K562 (cell line): Measurements from ENCODE around the gene LMBR1. TPM values are rescaled to one million over a fixed set of nuclear protein-coding genes. Genes with fewer than 3 reads are reported as not detected.
A peak's percentile ranks its signal among the peaks of the same experiment; 100 is the strongest.
"Not testable (repeated sequence)": the region's sequence is repeated elsewhere in the genome, so short reads cannot be mapped to it uniquely, and the experiment has no call there.

ENCODE experiments used
- ATAC-seq: fragments of 200-7000 bp; cut with Tn5 transposase; 3 replicates; pipeline ENCODE4 v1.9.1; 2020; ENCODE audit warnings: moderate library complexity
- BruUV-seq: library from RNA; stranded (reverse); fragments of 400-500 nt; replicated peaks from 2 replicates; lab custom pipeline; 2021; lab: Mats Ljungman, UMichigan
- CTCF ChIA-PET: fragments of 300-600 bp; formaldehyde crosslinking; extraction: SDS; loops from one replicate; lab custom pipeline; 2021; ENCODE audit warnings: low intra/inter-chr PET ratio; lab: Yijun Ruan, JAX
- POLR2A ChIA-PET: fragments of 300-600, 350-650 bp; sonication (Branson Sonifier 250); formaldehyde crosslinking; extraction: SDS; loops from one replicate; lab custom pipeline; 2021; ENCODE audit warnings: antibody characterized with exemption, inconsistent platforms; lab: Yijun Ruan, JAX
- DNase-seq, 4 experiments: peaks; one replicate each; pipeline versions ENCODE4 v3.0.0 to v3.0.0-alpha.2; 2011 to 2018; ENCODE audit warnings: low spot score in 3 of 4, mixed read lengths in 3 of 4; ENCODE audit errors: extremely low read depth in 1 of 4
- FAIRE-seq: peaks from 2 replicates; lab custom pipeline; 2011; peaks lifted over from hg19 to GRCh38; lab: Jason Lieb, UNC
- H2AFZ ChIP-seq: 2 replicates; pipeline ENCODE4 v1.6.0; 2011; ENCODE audit warnings: low read depth, low read length, control low read depth, inconsistent platforms
- H3K27ac ChIP-seq: fragments of 200-600 bp; 3 replicates; pipeline ENCODE4 v1.8.0; 2011; ENCODE audit warnings: low read depth, mild to moderate bottlenecking, control low read depth, inconsistent platforms, low read length, moderate library complexity, mixed read lengths; ENCODE audit errors: extremely low read depth
- H3K27me3 ChIP-seq, 2 experiments: fragments of 300-600 bp in 1 of 2; 2 replicates in 1 of 2; 3 replicates in 1 of 2; pipeline versions ENCODE4 v1.6.0 to v1.8.0; 2011; ENCODE audit warnings: inconsistent platforms in 2 of 2, low read length in 2 of 2, mild to moderate bottlenecking in 1 of 2, mixed read lengths in 1 of 2, moderate library complexity in 1 of 2; ENCODE audit not compliant: control insufficient read depth in 2 of 2, insufficient read depth in 2 of 2
- H3K36me3 ChIP-seq: fragments of 300-600 bp; 3 replicates; pipeline ENCODE4 v1.8.0; 2011; ENCODE audit warnings: mild to moderate bottlenecking, low read length, inconsistent platforms; ENCODE audit not compliant: control insufficient read depth, insufficient read depth
- H3K4me1 ChIP-seq, 2 experiments: fragments of 200-600 bp in 1 of 2; replicated peaks in 1 of 2; 2 replicates in 1 of 2; 3 replicates in 1 of 2; pipeline versions ENCODE4 v1.5.1 to v1.8.0; 2011; ENCODE audit warnings: inconsistent platforms in 2 of 2, low read length in 2 of 2, mild to moderate bottlenecking in 1 of 2, mixed read lengths in 1 of 2, moderate library complexity in 1 of 2; ENCODE audit not compliant: control insufficient read depth in 2 of 2, insufficient read depth in 2 of 2
- H3K4me2 ChIP-seq: 2 replicates; pipeline ENCODE4 v1.6.1; 2011; ENCODE audit warnings: low read length, control low read depth, inconsistent platforms, mixed read lengths; ENCODE audit not compliant: insufficient read depth
- H3K4me3 ChIP-seq: fragments of 200-600 bp; sonication (generic), shearing (Covaris generic); 2 replicates; pipeline ENCODE4 v1.5.1; 2016; ENCODE audit warnings: control low read depth, inconsistent platforms
- H3K79me2 ChIP-seq: fragments of 200-600 bp; 3 replicates; pipeline ENCODE4 v1.8.0; 2011; ENCODE audit warnings: low read length, inconsistent platforms; ENCODE audit not compliant: control insufficient read depth, insufficient read depth
- H3K9ac ChIP-seq, 2 experiments: 2 replicates each; pipeline versions ENCODE4 v1.6.0 to v1.6.1; 2011; ENCODE audit warnings: low read depth in 2 of 2, low read length in 2 of 2, control low read depth in 1 of 2, inconsistent platforms in 1 of 2, mild to moderate bottlenecking in 1 of 2, mixed read lengths in 1 of 2; ENCODE audit not compliant: insufficient read depth in 1 of 2
- H3K9me1 ChIP-seq: one replicate; pipeline ENCODE4 v1.6.0; 2011; ENCODE audit warnings: inconsistent platforms, mild to moderate bottlenecking, low read length, moderate library complexity; ENCODE audit not compliant: control insufficient read depth, insufficient read depth
- H3K9me3 ChIP-seq: replicated peaks from 2 replicates; pipeline ENCODE4 v1.5.1; 2011; ENCODE audit warnings: low read depth, low read length, inconsistent platforms; ENCODE audit not compliant: control insufficient read depth, insufficient read depth
- H4K20me1 ChIP-seq: replicated peaks from 2 replicates; pipeline ENCODE4 v1.6.1; 2011; ENCODE audit warnings: low read length, inconsistent platforms, mixed read lengths; ENCODE audit not compliant: control insufficient read depth, insufficient read depth
- BCOR ChIP-seq: fragments of 450-650 bp; IDR thresholded peaks from 2 replicates; pipeline ENCODE4 v1.6.1; 2016
- MIER1 ChIP-seq: fragments of 450-650 bp; IDR thresholded peaks from 2 replicates; pipeline ENCODE4 v1.6.1; 2016; ENCODE audit warnings: antibody characterized with exemption, mild to moderate bottlenecking, low read depth
- RBM25 ChIP-seq: fragments of 200-400 bp; formaldehyde crosslinking; IDR thresholded peaks from 2 replicates; pipeline ENCODE4 v1.6.1; 2018; ENCODE audit warnings: low read length, low read depth, moderate library complexity; ENCODE audit not compliant: severe bottlenecking
- ZNF121 ChIP-seq: sonication (generic); formaldehyde crosslinking; conservative IDR thresholded peaks from 2 replicates; pipeline ENCODE4 v1.8.0; 2022; ENCODE audit warnings: missing genetic modification reagents
- ZNF512 ChIP-seq: IDR thresholded peaks from 2 replicates; pipeline ENCODE4 v1.6.1; 2016; ENCODE audit warnings: missing genetic modification characterization, missing compliant biosample characterization
- WGBS: fragments of 100-300 bp; shearing (Covaris generic); methylation state at CpG from one replicate; pipeline ENCODE4 v1.1.6; 2016; ENCODE audit warnings: low coverage, mixed read lengths; ENCODE audit not compliant: insufficient coverage; ENCODE audit errors: missing lambda C conversion rate; 5-methylcytosine and 5-hydroxymethylcytosine counted together
- in situ Hi-C: fragments of 300-500 bp; cut with MboI; formaldehyde crosslinking; loops from 4 replicates; pipeline ENCODE4 v1.15.0; 2018; ENCODE audit warnings: inconsistent platforms, mixed read lengths
- intact Hi-C: fragments of 100-400 bp; cut with micrococcal nuclease; formaldehyde crosslinking; loops from 2 replicates; pipeline ENCODE4 v1.14.2; 2022
- polyA plus RNA-seq, 8 experiments: library from polyadenylated mRNA; depleted of rRNA in 4 of 8; stranded (reverse) in 5 of 8; unstranded in 3 of 8; fragments of >200 nt; fragmentation: Nextera tagmentation in 2 of 8; fragmentation: Illumina TruSeq in 1 of 8; extraction: Ambion mirVana in 2 of 8; extraction: Trizol in 1 of 8; gene quantifications; 2 replicates each; pipeline versions ENCODE4 v1.2.1 to v1.2.3, GENCODE V29; 2011 to 2014; ENCODE audit warnings: inconsistent platforms in 1 of 8, missing spikeins in 1 of 8
- total RNA-seq, 7 experiments: library from RNA; depleted of rRNA in 6 of 7; stranded (reverse); fragments of >200 nt in 6 of 7; fragmentation: Illumina TruSeq in 2 of 7; extraction: Trizol in 2 of 7; gene quantifications; 2 replicates each; pipeline versions ENCODE4 v1.2.1 to v1.2.3, GENCODE V29; 2011 to 2021; ENCODE audit warnings: low replicate concordance in 1 of 7

LMBR1 gene
- total and polyA plus RNA-seq, 9 of the 15 experiments (the other 6 are each of a cell fraction or from before 2014, with no cell fraction given), result 7.7 to 90.0 (median 59.9) TPM

GRCh38 chr7:156843582-156843981 lies 49.4 kb downstream of the LMBR1 start:
- DNase-seq, H3K9me3 ChIP-seq, CTCF ChIA-PET, H4K20me1 ChIP-seq, H2AFZ ChIP-seq, BruUV-seq, H3K9ac ChIP-seq, FAIRE-seq, ATAC-seq, in situ Hi-C loops, H3K36me3 ChIP-seq, H3K9me1 ChIP-seq, H3K4me3 ChIP-seq, H3K27me3 ChIP-seq: not testable (repeated sequence)
- Histone ChIP-seq H3K27ac (peak overlapping the region; percentile 77; the same call in 1 of the 3 replicates), H3K4me2 (peak overlapping the region; percentile 75; the same call in 1 of the 2 replicates), H3K79me2 (peaks cover 94% of the 10 kb centered on the region), H3K4me1 (peaks cover 27 to 38% of the 10 kb centered on the region in 2 experiments)
- intact Hi-C loops, result loop anchor here (2.0 kb wide), 1 partner anchor 49 kb away; the partner anchor contains the start of gene LMBR1
- TF ChIP-seq BCOR (peak; percentile 85), MIER1 (peak; percentile 27; the same call in 1 of the 2 replicates), ZNF121 (CRISPR knock-in tag) (peak; percentile 94), ZNF512 (tag) (peak; percentile 37; the same call in 1 of the 2 replicates), RBM25 (peak; percentile 16)
- 75% methylated on average over 6 of the region's 6 CpGs for WGBS
- POLR2A ChIA-PET, result interaction anchor here (0.8 to 2.3 kb wide), 4 partner anchors 11 to 202 kb away, joined by 3 to 21 read pairs (median 5); no protein-coding TSS in a partner anchor
